Gastrocnemius medialis (tissue), 4 donors: ENCODE data around the gene NUBPL.

ENCODE experiments used
- CTCF ChIP-seq, 5 experiments: fragments of 450-650 bp in 3 of 5; fragments of 200-600 bp in 2 of 5; sonication (generic) in 2 of 5; IDR thresholded peaks in 4 of 5; conservative IDR thresholded peaks in 1 of 5; 1 replicate in 4 of 5; 2 replicates in 1 of 5; pipeline ENCODE4 v1.5.1; 2016 to 2019; ENCODE audit warnings: antibody characterized with exemption in 5 of 5, mild to moderate bottlenecking in 3 of 5, moderate library complexity in 3 of 5
- POLR2A ChIP-seq, 2 donors: fragments of 450-650 bp; IDR thresholded peaks; one replicate each; pipeline ENCODE4 v1.6.1; 2017; ENCODE audit warnings: antibody characterized with exemption in 2 of 2, mild to moderate bottlenecking in 2 of 2, moderate library complexity in 2 of 2

DNA sequence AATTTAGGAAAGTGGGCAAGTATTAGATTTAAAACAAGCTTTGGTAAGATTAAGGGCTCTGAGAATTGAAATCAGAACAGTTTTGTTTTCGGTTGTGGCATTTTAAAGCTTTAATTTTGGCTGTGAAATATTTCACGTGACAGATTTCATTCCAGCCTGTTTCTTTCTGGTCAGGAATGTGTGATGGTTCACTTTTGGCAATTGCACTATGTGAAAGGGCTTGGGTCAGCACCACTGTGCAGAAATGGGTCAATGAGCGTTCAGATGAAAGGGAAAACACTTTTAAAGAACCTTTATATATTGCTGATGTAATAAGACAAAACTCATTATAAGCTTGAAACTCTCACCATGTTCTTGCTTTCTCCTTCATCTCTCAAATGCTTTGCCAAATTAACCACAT is 17.1 kb downstream of the NUBPL start:
- TF ChIP-seq CTCF (IDR thresholded peaks at IDR 0.05 in 4 of 5, conservative IDR thresholded peaks at IDR 0.05 in 1 of 5) (no peak), POLR2A (IDR thresholded peaks at IDR 0.05) (no peak)
